ENCODE results near the gene TRMT2A.

TRMT2A gene

GRCh38 chr22:20128902-20129746, 12.1 kb upstream of the TRMT2A start (continued):
- TF ChIP-seq ZNF596 (tag by site-specific recombination; IDR thresholded peaks at IDR 0.05) (no peak), KLF8 (tag by site-specific recombination; IDR thresholded peaks at IDR 0.05) (0 out of 2 replicates have a peak, but pooled peaks have one; percentile 26), REPIN1 (tag by site-specific recombination; IDR thresholded peaks at IDR 0.05; ENCODE audit: low read depth) (no peak), ZNF792 (tag by site-specific recombination; IDR thresholded peaks at IDR 0.05) (no peak), GLIS2 (tag by site-specific recombination; IDR thresholded peaks at IDR 0.05) (peak; percentile 95), ZBTB48 (tag by site-specific recombination; IDR thresholded peaks at IDR 0.05) (peak; percentile 95), ZNF76 (tag by site-specific recombination; IDR thresholded peaks at IDR 0.05; ENCODE audit: borderline replicate concordance, low read depth) (peak; percentile 46; the same call in 1 of the 2 replicates), TRIM28 (IDR thresholded peaks at IDR 0.05; ENCODE audit: borderline replicate concordance, low read length) (no peak), ZNF623 (tag by site-specific recombination; IDR thresholded peaks at IDR 0.05) (no peak), IKZF3 (tag by site-specific recombination; IDR thresholded peaks at IDR 0.05) (peak; percentile 96), ZNF837 (tag by site-specific recombination; IDR thresholded peaks at IDR 0.05) (no peak), MYNN (tag by site-specific recombination; IDR thresholded peaks at IDR 0.05; ENCODE audit: borderline replicate concordance) (no peak), ZBTB10 (tag by site-specific recombination; IDR thresholded peaks at IDR 0.05) (peak; percentile 35; the same call in 1 of the 2 replicates), ZNF701 (tag by site-specific recombination; IDR thresholded peaks at IDR 0.05) (no peak), ZNF2 (tag by site-specific recombination; IDR thresholded peaks at IDR 0.05) (peak; percentile 32), FEZF1 (tag by site-specific recombination; IDR thresholded peaks at IDR 0.05) (no peak), ZNF571 (tag by site-specific recombination; IDR thresholded peaks at IDR 0.05) (no peak), ZNF600 (tag by site-specific recombination; IDR thresholded peaks at IDR 0.05) (peak; percentile 84), ZNF19 (tag by site-specific recombination; IDR thresholded peaks at IDR 0.05; ENCODE audit: low read depth) (no peak)

GRCh38 chr22:20128619-20128901, 11.5 kb upstream of the TRMT2A start:
- peaks cover 3% of the 10 kb centered on the region; the same call in 1 of the 2 replicates for H3K4me1 ChIP-seq (ENCODE audit: control insufficient read depth, insufficient read depth, low read length)
- POLR2A ChIA-PET, result interaction anchor here (0.7 to 4.9 kb wide), 2 partner anchors 10 to 18 kb away, joined by 5 to 62 read pairs; partner anchors contain the start of genes RANBP1 and TRMT2A

More at GRCh38 chr22:20128619-20128901, 11.5 kb upstream of the TRMT2A start:
- Histone ChIP-seq H3K36me3 (ENCODE audit: control insufficient read depth in 2 of 2, insufficient read depth in 1 of 2, low read length in 2 of 2) (peaks cover 1 to 49% of the 10 kb centered on the region in 2 experiments; a peak in 2 of 3 replicates), H3K9me3 (ENCODE audit: control insufficient read depth, insufficient read depth, low read depth, low read length) (no peaks in the 10 kb centered on the region), H3K27ac (ENCODE audit: extremely low read depth, low read depth, low read length) (no peak overlapping the region), H3K4me3 (ENCODE audit: low read depth, low read length) (no peak overlapping the region)
- CTCF ChIA-PET, result interaction anchor here (0.5 to 1.8 kb wide), 3 partner anchors 9 to 20 kb away, joined by 3 to 7 read pairs (median 3); no protein-coding TSS in a partner anchor
- TF ChIP-seq ZNF518A (tag by site-specific recombination; conservative IDR thresholded peaks at IDR 0.05; ENCODE audit: low read depth) (no peak), ZFP69B (tag by site-specific recombination; IDR thresholded peaks at IDR 0.05) (peak; percentile 78), ZNF692 (tag by site-specific recombination; IDR thresholded peaks at IDR 0.05) (peak; percentile 65), ZNF449 (tag by site-specific recombination; IDR thresholded peaks at IDR 0.05) (0 out of 2 replicates have a peak, but pooled peaks have one; percentile 45), ZNF521 (tag by site-specific recombination; IDR thresholded peaks at IDR 0.05) (no peak)

All from HEK293 (cell line).